ENCODE results near the gene LEAP2.

Gene LEAP2

DNA sequence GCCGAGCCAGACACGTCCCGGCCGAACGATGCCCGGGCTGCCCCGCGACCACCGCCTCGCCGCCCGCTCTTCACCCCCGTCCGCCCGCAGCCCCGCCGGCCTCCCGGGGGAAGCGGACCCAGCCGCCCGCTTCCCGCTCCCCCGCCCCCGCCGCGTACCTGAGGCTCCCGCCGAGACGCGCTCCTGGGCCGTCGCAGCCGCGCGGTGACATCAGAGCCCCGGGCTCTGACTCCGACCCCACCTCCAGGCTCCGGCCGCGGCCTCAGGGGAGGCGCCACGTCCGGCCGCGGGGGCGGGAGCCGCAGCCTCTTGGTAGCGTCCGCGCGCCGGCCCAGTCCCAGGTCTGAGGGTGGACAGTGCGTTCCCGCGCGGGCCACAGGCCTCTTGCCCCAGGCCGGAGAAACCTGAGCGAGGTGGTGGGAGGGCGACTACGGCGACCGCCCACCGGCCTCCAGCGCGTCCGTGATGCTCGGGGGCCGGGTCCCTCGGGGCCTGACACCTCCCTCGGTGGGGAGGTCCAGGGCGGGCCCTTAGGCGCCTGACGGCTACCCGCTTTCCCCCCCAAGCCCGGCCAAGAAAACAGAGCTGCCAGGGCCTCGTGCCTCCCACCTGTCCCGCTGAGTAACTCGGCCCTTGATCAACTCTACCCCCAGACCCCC is 42.9 kb upstream of the LEAP2 start, which contains the start of gene SHROOM1 (continued):
- TF ChIP-seq, protein P1, sequence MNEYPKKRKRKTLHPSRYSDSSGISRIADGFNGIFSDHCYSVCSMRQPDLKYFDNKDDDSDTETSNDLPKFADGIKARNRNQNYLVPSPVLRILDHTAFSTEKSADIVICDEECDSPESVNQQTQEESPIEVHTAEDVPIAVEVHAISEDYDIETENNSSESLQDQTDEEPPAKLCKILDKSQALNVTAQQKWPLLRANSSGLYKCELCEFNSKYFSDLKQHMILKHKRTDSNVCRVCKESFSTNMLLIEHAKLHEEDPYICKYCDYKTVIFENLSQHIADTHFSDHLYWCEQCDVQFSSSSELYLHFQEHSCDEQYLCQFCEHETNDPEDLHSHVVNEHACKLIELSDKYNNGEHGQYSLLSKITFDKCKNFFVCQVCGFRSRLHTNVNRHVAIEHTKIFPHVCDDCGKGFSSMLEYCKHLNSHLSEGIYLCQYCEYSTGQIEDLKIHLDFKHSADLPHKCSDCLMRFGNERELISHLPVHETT (tag by site-specific recombination; IDR thresholded peaks at IDR 0.05), result no peak
- TF ChIP-seq ZNF701 (tag by site-specific recombination; IDR thresholded peaks at IDR 0.05) (no peak), ZNF16 (tag by site-specific recombination; IDR thresholded peaks at IDR 0.05; ENCODE audit: low read depth) (no peak), ZNF302 (tag by site-specific recombination; IDR thresholded peaks at IDR 0.05; ENCODE audit: low read depth) (no peak), ZNF335 (tag by site-specific recombination; conservative IDR thresholded peaks at IDR 0.05) (peak; percentile 98), KLF8 (tag by site-specific recombination; IDR thresholded peaks at IDR 0.05) (peak; percentile 46; the same call in 1 of the 2 replicates), ZNF391 (tag by site-specific recombination; IDR thresholded peaks at IDR 0.05; ENCODE audit: borderline replicate concordance, low read depth) (no peak), ZNF10 (tag by site-specific recombination; IDR thresholded peaks at IDR 0.05) (no peak), ZNF529 (tag by site-specific recombination; IDR thresholded peaks at IDR 0.05; ENCODE audit: insufficient replicate concordance) (no peak), ZBTB1 (tag by site-specific recombination; IDR thresholded peaks at IDR 0.05) (no peak), ZNF670 (tag by site-specific recombination; IDR thresholded peaks at IDR 0.05; ENCODE audit: low read depth) (no peak), EGR2 (tag by site-specific recombination; IDR thresholded peaks at IDR 0.05; ENCODE audit: low read depth) (peak; percentile 82), ZNF600 (tag by site-specific recombination; IDR thresholded peaks at IDR 0.05) (no peak), ZBTB20 (tag by site-specific recombination; IDR thresholded peaks at IDR 0.05) (no peak), ZNF274 (IDR thresholded peaks at IDR 0.05; ENCODE audit: low read length) (no peak), ZNF274 (tag by site-specific recombination; IDR thresholded peaks at IDR 0.05; ENCODE audit: borderline replicate concordance) (no peak), ZNF473 (tag by site-specific recombination; IDR thresholded peaks at IDR 0.05) (no peak), GLI4 (tag by site-specific recombination; IDR thresholded peaks at IDR 0.05) (no peak), KLF16 (tag by site-specific recombination; IDR thresholded peaks at IDR 0.05) (no peak), ZNF223 (tag by site-specific recombination; IDR thresholded peaks at IDR 0.05) (no peak), ZBTB7A (tag by site-specific recombination; IDR thresholded peaks at IDR 0.05; ENCODE audit: low read depth) (no peak), ZNF76 (tag by site-specific recombination; IDR thresholded peaks at IDR 0.05; ENCODE audit: borderline replicate concordance, low read depth) (no peak), ZNF221 (tag by site-specific recombination; IDR thresholded peaks at IDR 0.05; ENCODE audit: borderline replicate concordance) (no peak), GFI1B (tag by site-specific recombination; IDR thresholded peaks at IDR 0.05) (no peak), ZNF776 (tag by site-specific recombination; IDR thresholded peaks at IDR 0.05; ENCODE audit: borderline replicate concordance) (no peak), ZNF132 (tag by site-specific recombination; IDR thresholded peaks at IDR 0.05; ENCODE audit: borderline replicate concordance) (no peak), SP3 (tag by site-specific recombination; IDR thresholded peaks at IDR 0.05) (peak; percentile 78), TRIM28 (IDR thresholded peaks at IDR 0.05; ENCODE audit: borderline replicate concordance, low read length) (no peak), ZNF548 (tag by site-specific recombination; IDR thresholded peaks at IDR 0.05) (no peak), ZNF837 (tag by site-specific recombination; IDR thresholded peaks at IDR 0.05) (no peak), KLF10 (tag by site-specific recombination; IDR thresholded peaks at IDR 0.05) (0 out of 2 replicates have a peak, but pooled peaks have one; percentile 38), ZNF624 (tag by site-specific recombination; IDR thresholded peaks at IDR 0.05) (no peak)
- TF ChIP-seq, protein P2, sequence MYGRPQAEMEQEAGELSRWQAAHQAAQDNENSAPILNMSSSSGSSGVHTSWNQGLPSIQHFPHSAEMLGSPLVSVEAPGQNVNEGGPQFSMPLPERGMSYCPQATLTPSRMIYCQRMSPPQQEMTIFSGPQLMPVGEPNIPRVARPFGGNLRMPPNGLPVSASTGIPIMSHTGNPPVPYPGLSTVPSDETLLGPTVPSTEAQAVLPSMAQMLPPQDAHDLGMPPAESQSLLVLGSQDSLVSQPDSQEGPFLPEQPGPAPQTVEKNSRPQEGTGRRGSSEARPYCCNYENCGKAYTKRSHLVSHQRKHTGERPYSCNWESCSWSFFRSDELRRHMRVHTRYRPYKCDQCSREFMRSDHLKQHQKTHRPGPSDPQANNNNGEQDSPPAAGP (tag by site-specific recombination; IDR thresholded peaks at IDR 0.05), result no peak; the same call in 1 of the 2 replicates
- TF ChIP-seq, protein P3, sequence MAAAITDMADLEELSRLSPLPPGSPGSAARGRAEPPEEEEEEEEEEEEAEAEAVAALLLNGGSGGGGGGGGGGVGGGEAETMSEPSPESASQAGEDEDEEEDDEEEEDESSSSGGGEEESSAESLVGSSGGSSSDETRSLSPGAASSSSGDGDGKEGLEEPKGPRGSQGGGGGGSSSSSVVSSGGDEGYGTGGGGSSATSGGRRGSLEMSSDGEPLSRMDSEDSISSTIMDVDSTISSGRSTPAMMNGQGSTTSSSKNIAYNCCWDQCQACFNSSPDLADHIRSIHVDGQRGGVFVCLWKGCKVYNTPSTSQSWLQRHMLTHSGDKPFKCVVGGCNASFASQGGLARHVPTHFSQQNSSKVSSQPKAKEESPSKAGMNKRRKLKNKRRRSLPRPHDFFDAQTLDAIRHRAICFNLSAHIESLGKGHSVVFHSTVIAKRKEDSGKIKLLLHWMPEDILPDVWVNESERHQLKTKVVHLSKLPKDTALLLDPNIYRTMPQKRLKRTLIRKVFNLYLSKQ (tag by site-specific recombination; IDR thresholded peaks at IDR 0.05; ENCODE audit: borderline replicate concordance), result no peak
- TF ChIP-seq, protein P4, sequence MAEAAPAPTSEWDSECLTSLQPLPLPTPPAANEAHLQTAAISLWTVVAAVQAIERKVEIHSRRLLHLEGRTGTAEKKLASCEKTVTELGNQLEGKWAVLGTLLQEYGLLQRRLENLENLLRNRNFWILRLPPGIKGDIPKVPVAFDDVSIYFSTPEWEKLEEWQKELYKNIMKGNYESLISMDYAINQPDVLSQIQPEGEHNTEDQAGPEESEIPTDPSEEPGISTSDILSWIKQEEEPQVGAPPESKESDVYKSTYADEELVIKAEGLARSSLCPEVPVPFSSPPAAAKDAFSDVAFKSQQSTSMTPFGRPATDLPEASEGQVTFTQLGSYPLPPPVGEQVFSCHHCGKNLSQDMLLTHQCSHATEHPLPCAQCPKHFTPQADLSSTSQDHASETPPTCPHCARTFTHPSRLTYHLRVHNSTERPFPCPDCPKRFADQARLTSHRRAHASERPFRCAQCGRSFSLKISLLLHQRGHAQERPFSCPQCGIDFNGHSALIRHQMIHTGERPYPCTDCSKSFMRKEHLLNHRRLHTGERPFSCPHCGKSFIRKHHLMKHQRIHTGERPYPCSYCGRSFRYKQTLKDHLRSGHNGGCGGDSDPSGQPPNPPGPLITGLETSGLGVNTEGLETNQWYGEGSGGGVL (tag by site-specific recombination; IDR thresholded peaks at IDR 0.05), result no peak
- TF ChIP-seq, protein P5, sequence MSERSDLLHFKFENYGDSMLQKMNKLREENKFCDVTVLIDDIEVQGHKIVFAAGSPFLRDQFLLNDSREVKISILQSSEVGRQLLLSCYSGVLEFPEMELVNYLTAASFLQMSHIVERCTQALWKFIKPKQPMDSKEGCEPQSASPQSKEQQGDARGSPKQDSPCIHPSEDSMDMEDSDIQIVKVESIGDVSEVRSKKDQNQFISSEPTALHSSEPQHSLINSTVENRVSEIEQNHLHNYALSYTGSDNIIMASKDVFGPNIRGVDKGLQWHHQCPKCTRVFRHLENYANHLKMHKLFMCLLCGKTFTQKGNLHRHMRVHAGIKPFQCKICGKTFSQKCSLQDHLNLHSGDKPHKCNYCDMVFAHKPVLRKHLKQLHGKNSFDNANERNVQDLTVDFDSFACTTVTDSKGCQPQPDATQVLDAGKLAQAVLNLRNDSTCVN (tag by site-specific recombination; optimal IDR thresholded peaks at IDR 0.05), result peak; percentile 71
